HCT116 (cell line): ENCODE results near the gene VCY.
"Not testable (repeated sequence)": the region's sequence is repeated elsewhere in the genome, so short reads cannot be mapped to it uniquely, and the experiment has no call there.

Experiments
- TF ChIP-seq, protein P1 (sequence below), 3 experiments: fragments of 200-600 bp in 1 of 3; sonication (generic) in 1 of 3; IDR thresholded peaks in 2 of 3; conservative IDR thresholded peaks in 1 of 3; 2 replicates each; pipeline ENCODE4 v1.5.1; 2012 to 2017; ENCODE audit warnings: low read depth in 2 of 3, low read length in 2 of 3, antibody characterized with exemption in 1 of 3, borderline replicate concordance in 1 of 3, control low read depth in 1 of 3, mild to moderate bottlenecking in 1 of 3, mixed read lengths in 1 of 3, mixed run types in 1 of 3, moderate library complexity in 1 of 3; ENCODE audit not compliant: insufficient read depth in 1 of 3
- TF ChIP-seq, protein P2 (sequence below): IDR thresholded peaks from 2 replicates; pipeline ENCODE4 v1.6.1; 2012; ENCODE audit warnings: low read depth

DNA sequence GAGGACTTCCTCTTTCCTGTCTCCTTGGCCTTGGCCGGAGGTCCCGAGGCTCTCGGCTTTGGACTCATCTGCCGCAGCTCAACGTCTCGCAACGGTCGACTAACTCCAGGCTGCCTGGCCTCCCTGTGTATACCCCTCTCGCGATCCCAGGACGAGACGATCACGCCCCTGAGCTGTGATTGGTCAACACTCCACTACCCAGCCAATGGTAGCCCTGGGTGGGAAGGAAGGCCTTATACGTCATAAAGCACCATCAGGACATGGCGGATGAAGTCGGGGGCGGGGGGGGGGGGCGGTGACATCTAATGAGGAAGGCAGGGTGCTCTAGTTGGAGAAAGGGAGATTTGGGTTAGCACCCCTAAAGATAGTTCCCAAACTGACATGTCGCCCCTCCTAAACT, at the start of gene VCY:
- TF ChIP-seq, protein P1, sequence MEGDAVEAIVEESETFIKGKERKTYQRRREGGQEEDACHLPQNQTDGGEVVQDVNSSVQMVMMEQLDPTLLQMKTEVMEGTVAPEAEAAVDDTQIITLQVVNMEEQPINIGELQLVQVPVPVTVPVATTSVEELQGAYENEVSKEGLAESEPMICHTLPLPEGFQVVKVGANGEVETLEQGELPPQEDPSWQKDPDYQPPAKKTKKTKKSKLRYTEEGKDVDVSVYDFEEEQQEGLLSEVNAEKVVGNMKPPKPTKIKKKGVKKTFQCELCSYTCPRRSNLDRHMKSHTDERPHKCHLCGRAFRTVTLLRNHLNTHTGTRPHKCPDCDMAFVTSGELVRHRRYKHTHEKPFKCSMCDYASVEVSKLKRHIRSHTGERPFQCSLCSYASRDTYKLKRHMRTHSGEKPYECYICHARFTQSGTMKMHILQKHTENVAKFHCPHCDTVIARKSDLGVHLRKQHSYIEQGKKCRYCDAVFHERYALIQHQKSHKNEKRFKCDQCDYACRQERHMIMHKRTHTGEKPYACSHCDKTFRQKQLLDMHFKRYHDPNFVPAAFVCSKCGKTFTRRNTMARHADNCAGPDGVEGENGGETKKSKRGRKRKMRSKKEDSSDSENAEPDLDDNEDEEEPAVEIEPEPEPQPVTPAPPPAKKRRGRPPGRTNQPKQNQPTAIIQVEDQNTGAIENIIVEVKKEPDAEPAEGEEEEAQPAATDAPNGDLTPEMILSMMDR (IDR thresholded peaks at IDR 0.05 in 2 of 3, conservative IDR thresholded peaks at IDR 0.05 in 1 of 3; ENCODE audit: borderline replicate concordance in 1 of 3, insufficient read depth in 1 of 3, low read depth in 2 of 3, low read length in 2 of 3), result not testable (repeated sequence)
- TF ChIP-seq, protein P2, sequence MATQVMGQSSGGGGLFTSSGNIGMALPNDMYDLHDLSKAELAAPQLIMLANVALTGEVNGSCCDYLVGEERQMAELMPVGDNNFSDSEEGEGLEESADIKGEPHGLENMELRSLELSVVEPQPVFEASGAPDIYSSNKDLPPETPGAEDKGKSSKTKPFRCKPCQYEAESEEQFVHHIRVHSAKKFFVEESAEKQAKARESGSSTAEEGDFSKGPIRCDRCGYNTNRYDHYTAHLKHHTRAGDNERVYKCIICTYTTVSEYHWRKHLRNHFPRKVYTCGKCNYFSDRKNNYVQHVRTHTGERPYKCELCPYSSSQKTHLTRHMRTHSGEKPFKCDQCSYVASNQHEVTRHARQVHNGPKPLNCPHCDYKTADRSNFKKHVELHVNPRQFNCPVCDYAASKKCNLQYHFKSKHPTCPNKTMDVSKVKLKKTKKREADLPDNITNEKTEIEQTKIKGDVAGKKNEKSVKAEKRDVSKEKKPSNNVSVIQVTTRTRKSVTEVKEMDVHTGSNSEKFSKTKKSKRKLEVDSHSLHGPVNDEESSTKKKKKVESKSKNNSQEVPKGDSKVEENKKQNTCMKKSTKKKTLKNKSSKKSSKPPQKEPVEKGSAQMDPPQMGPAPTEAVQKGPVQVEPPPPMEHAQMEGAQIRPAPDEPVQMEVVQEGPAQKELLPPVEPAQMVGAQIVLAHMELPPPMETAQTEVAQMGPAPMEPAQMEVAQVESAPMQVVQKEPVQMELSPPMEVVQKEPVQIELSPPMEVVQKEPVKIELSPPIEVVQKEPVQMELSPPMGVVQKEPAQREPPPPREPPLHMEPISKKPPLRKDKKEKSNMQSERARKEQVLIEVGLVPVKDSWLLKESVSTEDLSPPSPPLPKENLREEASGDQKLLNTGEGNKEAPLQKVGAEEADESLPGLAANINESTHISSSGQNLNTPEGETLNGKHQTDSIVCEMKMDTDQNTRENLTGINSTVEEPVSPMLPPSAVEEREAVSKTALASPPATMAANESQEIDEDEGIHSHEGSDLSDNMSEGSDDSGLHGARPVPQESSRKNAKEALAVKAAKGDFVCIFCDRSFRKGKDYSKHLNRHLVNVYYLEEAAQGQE, result not testable (repeated sequence)
